Thymus (tissue), 11 donors: ENCODE results near the gene TNS3. TPM values are rescaled to one million over a fixed set of nuclear protein-coding genes. Genes with fewer than 3 reads are reported as not detected.

Source experiments
- DNase-seq, 9 donors: peaks; one replicate each; pipeline ENCODE4 v3.0.0-alpha.2; 2013; ENCODE audit warnings: low spot score in 9 of 9, low read depth in 6 of 9, missing footprints in 1 of 9
- H3K27ac ChIP-seq, 2 donors: one replicate each; pipeline ENCODE4 v1.5.1; 2013; ENCODE audit warnings: control low read depth in 1 of 2, low read depth in 1 of 2, low read length in 1 of 2, mild to moderate bottlenecking in 1 of 2, moderate library complexity in 1 of 2
- H3K27me3 ChIP-seq, 2 donors: one replicate each; pipeline ENCODE4 v1.5.1; 2013; ENCODE audit warnings: low read length in 1 of 2; ENCODE audit not compliant: control insufficient read depth in 2 of 2, insufficient read depth in 1 of 2
- H3K36me3 ChIP-seq, 2 donors: one replicate each; pipeline ENCODE4 v1.5.1; 2013; ENCODE audit warnings: low read length in 1 of 2, mild to moderate bottlenecking in 1 of 2, moderate library complexity in 1 of 2; ENCODE audit not compliant: control insufficient read depth in 2 of 2, insufficient read depth in 2 of 2
- H3K4me1 ChIP-seq, 2 donors: one replicate each; pipeline ENCODE4 v1.5.1; 2013; ENCODE audit warnings: low read length in 2 of 2; ENCODE audit not compliant: control insufficient read depth in 2 of 2, insufficient read depth in 2 of 2
- H3K4me3 ChIP-seq, 2 donors: one replicate each; pipeline ENCODE4 v1.5.1; 2013; ENCODE audit warnings: low read length in 2 of 2, control low read depth in 1 of 2, mild to moderate bottlenecking in 1 of 2
- H3K9me3 ChIP-seq, 2 donors: one replicate each; pipeline ENCODE4 v1.5.1; 2013; ENCODE audit warnings: low read length in 1 of 2, mild to moderate bottlenecking in 1 of 2; ENCODE audit not compliant: control insufficient read depth in 2 of 2, insufficient read depth in 1 of 2
- WGBS: extraction: QIAGEN DNeasy Blood & Tissue Kit; methylation state at CpG from one replicate; pipeline ENCODE4 v1.1.7; 2013; 5-methylcytosine and 5-hydroxymethylcytosine counted together
- polyA plus RNA-seq: library from polyadenylated mRNA; stranded (reverse); fragments of 200-250 nt; gene quantifications from one replicate; pipeline ENCODE4 v1.2.3, GENCODE V29; 2013
- total RNA-seq: library from RNA; stranded (reverse); fragments of 120-200 nt; gene quantifications from one replicate; pipeline ENCODE4 v1.2.4, GENCODE V29; 2013
- donor health status: healthy.

TNS3 gene
- total and polyA plus RNA-seq, 2 donors, result 5.9 to 6.2 TPM

DNA sequence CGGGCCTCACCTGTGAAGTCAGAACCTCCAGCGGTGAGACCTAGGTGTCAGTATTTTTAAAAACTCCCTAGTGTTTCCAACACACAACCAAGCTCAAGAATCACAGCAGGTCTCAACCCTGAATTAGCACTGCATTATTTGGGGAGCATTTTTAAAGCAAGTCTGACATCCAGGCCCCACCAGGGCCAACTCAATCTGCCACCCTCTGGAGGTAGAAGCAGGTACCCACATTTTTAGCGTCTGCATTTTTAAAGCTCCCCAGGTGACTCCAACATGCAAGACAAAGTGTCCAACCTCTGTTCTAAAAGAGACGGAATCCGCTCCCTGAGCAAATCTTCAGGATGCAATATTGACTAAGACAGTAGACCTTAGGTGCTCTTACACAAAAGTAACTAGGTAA is 225.7 kb downstream of the TNS3 start:
- Histone ChIP-seq H3K9me3 (no peaks in the 10 kb centered on the region), H3K27me3 (no peaks in the 10 kb centered on the region), H3K4me1 (peaks cover 0 to 2% of the 10 kb centered on the region in 2 donors), H3K27ac (no peak overlapping the region), H3K4me3 (no peak overlapping the region), H3K36me3 (no peaks in the 10 kb centered on the region)
- DNase-seq, result no peak
- WGBS, result 97% methylated on average over 5 of the region's 5 CpGs

DNA sequence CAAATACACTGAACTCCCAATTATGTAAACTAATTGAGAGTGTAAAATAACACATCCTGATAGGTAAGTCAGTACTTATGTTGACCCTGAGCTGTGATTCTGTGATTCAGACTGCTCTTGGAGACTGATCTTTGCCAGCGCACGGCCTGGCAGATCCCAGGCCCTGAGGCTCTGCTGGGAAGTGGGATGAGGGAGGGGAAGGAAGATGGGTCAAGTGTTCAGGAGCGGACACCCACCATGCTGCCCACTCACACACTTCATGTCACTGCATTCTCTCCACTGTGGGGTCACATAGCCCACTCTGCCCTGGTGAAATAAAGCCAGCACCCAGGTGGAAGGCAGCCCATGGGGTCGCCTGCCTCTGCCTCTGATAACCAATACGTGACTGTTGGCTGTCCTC is 226.2 kb downstream of the TNS3 start:
- 96% methylated on average over 5 of the region's 5 CpGs for WGBS
- no peak for DNase-seq
- no peaks in the 10 kb centered on the region for H3K4me1 ChIP-seq
- no peaks in the 10 kb centered on the region for H3K9me3 ChIP-seq
- H3K27me3 ChIP-seq, result no peaks in the 10 kb centered on the region
- H3K4me3 ChIP-seq, result no peak overlapping the region
- H3K36me3 ChIP-seq, result no peaks in the 10 kb centered on the region
- H3K27ac ChIP-seq, result no peak overlapping the region

DNA sequence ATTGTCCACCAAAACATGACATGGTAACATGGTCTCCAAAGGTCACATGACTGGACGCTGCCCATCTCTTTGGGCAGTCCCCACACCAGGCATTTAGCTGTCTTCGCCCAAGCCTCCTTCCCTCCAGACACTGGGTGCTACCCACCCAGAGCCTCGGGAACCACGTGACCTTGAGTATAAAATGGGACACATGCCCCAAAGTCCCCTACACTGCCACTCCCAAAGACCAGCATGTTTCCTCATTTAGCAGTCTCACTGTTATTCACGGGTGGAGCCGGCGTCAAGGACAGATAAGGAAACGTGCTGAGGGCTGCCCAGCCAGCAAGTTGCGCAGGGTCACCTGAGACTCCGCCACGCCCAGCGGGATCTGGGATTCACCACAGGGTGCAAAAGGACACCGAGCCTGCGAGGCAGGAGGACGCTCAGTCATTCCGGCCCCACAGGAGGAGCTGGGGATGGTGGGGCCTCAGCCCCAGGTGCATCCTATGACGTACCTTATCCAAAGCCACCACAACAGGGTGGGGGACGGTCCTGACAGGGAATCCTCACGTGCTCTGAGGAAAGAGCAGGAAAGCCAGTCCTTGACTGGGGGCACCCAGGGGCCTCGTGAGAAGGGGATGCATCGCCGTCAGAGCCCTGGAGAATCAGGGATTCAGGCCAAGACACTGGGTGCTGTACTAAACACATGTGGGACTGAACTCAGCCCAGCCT is 226.9 kb downstream of the TNS3 start:
- Histone ChIP-seq H3K4me1 (no peaks in the 10 kb centered on the region), H3K9me3 (no peaks in the 10 kb centered on the region), H3K4me3 (no peak overlapping the region), H3K36me3 (no peaks in the 10 kb centered on the region), H3K27me3 (no peaks in the 10 kb centered on the region), H3K27ac (no peak overlapping the region)
- DNase-seq, result no peak
- WGBS, result 96% methylated on average over 22 of the region's 22 CpGs

DNA sequence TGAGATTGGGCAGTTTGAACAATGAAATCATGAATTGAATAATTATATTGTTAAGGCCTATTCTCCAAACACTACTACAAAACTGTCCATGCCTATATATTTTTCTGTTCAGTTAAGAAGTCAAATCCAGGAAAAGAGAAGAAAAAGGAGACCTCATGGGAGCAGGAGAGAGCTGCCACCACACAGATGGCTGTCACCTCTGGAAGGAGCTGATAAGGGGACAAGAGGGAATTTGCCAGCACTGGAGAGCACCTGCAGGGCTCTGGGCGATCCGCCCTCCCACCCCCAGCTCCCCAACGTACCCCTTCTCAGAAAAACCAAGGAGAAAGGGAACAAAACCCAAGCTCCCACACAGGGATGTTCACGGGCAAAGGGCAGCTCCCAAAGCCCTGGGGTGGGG is 227.8 kb downstream of the TNS3 start:
- no peaks in the 10 kb centered on the region for H3K4me1 ChIP-seq
- H3K27me3 ChIP-seq, result no peaks in the 10 kb centered on the region
- H3K36me3 ChIP-seq, result no peaks in the 10 kb centered on the region
- no peaks in the 10 kb centered on the region for H3K9me3 ChIP-seq
- 85% methylated on average over 4 of the region's 4 CpGs for WGBS
- no peak for DNase-seq
- no peak overlapping the region for H3K4me3 ChIP-seq
- H3K27ac ChIP-seq, result no peak overlapping the region

DNA sequence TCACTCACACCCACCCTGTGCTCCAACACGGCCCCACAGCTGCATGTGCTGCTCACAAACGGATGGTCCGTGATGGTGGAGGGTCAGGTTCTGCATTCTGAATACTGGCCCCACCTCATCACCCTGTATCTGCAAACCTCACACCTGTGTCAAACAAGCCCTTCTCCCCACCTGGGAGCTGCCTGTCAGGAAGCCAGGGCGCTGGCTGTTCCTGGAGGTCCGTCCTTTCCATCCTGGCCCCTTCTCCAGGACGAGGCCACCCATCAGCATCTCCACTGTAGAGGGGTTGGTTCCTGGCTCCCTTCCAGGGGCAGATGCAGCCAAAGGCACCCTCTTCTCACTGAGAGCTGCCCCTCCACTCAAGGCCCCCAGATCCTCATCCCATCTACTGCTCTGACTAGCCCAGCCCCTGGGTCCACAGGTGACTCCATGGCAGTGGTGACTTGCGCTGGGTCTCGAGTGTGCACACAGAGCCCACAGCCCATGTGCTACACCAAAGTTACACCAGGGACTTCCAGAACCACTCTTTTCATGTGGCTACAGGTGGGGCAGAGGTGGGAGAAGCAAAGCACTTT is 229.4 kb downstream of the TNS3 start:
- no peak for DNase-seq
- Histone ChIP-seq H3K4me1 (no peaks in the 10 kb centered on the region), H3K36me3 (no peaks in the 10 kb centered on the region)

DNA sequence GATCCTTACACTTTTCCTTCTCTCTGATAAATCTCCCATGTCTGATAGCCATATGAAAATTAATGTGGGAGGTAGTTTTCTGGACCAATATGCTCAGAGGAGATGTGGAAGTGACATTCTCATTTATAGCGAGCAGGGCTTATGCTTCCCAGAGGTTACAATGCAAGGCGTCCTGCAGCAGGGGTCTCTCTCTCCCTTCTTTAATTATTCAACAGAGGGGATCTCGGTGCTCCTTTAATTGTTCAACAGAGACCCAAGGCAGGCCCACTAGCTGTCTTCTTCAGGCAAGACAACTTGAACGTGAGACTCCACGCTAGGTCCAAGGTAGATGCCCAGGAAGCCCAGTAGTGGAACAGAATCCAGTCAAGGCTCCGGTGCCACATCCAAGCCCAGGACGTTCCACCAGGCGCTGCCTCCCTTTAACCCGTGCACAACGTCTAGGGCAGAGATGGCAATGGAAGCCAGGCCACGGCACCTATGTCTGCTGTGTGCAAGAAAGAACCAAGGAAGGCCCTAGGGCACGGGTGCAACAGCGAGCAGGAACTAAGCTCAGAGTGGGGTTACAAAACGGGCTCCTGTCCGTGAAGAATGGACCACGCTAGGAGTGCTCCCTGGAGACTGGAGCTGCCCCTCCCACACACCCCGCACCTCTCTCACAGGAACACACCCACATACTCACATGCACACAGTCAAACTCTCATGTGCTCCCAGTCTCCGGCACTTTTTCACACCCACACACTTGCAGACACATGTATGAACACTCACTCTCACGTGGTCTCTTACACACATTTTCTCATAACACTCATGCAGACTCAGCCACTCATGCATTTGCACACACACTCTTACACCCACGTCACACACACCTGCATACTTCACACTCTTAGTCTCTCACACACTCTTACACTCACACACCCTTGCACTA is 230.4 kb downstream of the TNS3 start:
- no peaks in the 10 kb centered on the region for H3K27me3 ChIP-seq
- no peaks in the 10 kb centered on the region for H3K36me3 ChIP-seq
- DNase-seq, result no peak
- H3K9me3 ChIP-seq, result no peaks in the 10 kb centered on the region
- H3K4me3 ChIP-seq, result no peak overlapping the region
- WGBS, result 97% methylated on average over 20 of the region's 20 CpGs
- H3K27ac ChIP-seq, result no peak overlapping the region
- H3K4me1 ChIP-seq, result no peaks in the 10 kb centered on the region

More for the DNA sequence above, 229.4 kb downstream of the TNS3 start:
- Histone ChIP-seq H3K9me3 (no peaks in the 10 kb centered on the region), H3K4me3 (no peak overlapping the region), H3K27ac (no peak overlapping the region), H3K27me3 (no peaks in the 10 kb centered on the region)
- 93% methylated on average over 8 of the region's 8 CpGs for WGBS

DNA sequence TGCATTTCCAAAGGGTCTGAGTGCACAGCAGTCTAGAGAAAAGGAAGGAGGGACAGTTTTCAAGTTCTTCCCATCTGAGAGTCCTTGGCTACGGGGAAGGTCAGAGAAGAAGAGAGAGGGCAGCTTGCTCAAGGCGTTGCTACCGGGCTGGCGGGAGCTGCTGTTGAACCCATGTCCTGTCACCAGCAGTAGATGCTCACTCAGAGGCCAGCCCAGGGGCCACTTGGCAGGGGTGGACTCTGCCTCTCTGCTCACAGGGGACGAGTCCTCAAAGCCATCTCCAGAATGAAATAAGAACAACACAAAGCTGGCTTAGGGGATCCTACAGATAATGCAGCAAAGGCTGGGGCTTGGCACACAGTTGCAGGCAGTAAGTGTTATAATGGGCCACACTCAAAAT is 231.5 kb downstream of the TNS3 start:
- Histone ChIP-seq H3K4me1 (no peaks in the 10 kb centered on the region), H3K27ac (no peak overlapping the region), H3K27me3 (no peaks in the 10 kb centered on the region), H3K4me3 (no peak overlapping the region), H3K36me3 (no peaks in the 10 kb centered on the region), H3K9me3 (no peaks in the 10 kb centered on the region)
- 98% methylated on average over 5 of the region's 5 CpGs for WGBS
- no peak for DNase-seq

DNA sequence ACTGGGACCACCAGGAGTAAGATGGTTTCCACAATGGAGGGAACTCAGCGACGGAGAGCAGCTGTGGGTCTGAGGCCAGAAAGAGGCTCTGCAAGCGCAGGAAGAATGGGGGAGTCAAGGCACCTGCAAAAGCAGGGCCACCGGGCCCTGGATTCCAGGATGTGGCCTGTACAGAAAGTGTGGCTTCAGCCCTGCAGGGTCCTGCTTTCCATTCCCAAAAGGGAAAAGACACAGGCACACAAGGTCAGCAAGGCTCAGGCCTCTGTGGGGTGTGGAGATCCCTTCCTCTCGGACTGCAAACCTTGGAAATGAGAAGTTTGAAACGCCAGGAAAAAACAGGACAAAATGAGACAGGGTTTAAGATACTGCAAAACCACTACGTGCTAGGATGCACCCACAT is 232.5 kb downstream of the TNS3 start:
- Histone ChIP-seq H3K27ac (no peak overlapping the region), H3K27me3 (no peaks in the 10 kb centered on the region), H3K4me1 (no peaks in the 10 kb centered on the region), H3K4me3 (no peak overlapping the region), H3K36me3 (no peaks in the 10 kb centered on the region), H3K9me3 (no peaks in the 10 kb centered on the region)
- 96% methylated on average over 7 of the region's 7 CpGs for whole genome bisulfite sequencing
- DNase-seq, result no peak

DNA sequence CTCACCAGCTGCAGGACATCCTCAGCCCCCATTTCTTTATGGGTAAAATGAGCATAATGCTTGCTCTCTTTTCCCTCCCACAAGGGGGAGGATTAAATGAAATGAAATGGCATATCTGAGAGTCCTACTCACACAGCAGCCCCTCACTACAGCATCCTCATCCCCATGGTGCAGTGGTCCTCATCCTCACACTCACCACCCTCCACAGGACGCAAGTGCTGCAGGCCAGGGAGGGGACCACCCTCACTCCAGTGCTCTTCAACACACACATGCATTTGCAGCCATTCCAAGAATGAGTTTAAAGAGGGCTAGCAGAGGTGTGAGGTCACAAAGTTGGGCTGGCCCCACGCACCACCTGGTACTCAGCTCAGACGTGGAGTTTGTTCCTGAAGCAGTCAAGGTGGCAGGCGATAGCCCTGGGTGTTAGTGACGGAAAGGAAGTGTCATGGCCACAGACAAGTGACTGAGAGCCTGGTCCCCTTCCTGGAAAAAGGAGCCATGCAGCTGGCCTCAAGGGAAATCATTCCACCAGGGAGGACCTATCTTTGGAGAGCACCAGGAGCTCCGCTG is 234.0 kb downstream of the TNS3 start:
- no peak overlapping the region for H3K4me3 ChIP-seq
- H3K27ac ChIP-seq, result no peak overlapping the region
- H3K4me1 ChIP-seq, result no peaks in the 10 kb centered on the region
- no peaks in the 10 kb centered on the region for H3K27me3 ChIP-seq
- WGBS, result 95% methylated on average over 6 of the region's 6 CpGs
- no peaks in the 10 kb centered on the region for H3K36me3 ChIP-seq
- DNase-seq, result no peak
- H3K9me3 ChIP-seq, result no peaks in the 10 kb centered on the region
